GM12878 (cell line): ENCODE data around the gene RNF223. TPM values are rescaled to one million over a fixed set of nuclear protein-coding genes. Genes with fewer than 3 reads are reported as not detected.

Source experiments
- CEBPB ChIP-seq, 2 experiments: fragments of 150-350 bp in 1 of 2; IDR thresholded peaks; 2 replicates each; pipeline ENCODE4 v1.6.1; 2012 to 2014; ENCODE audit warnings: low read depth in 2 of 2, low read length in 2 of 2, borderline replicate concordance in 1 of 2, inconsistent platforms in 1 of 2
- FOS ChIP-seq: IDR thresholded peaks from 3 replicates; pipeline ENCODE4 v1.6.1; 2011; ENCODE audit warnings: borderline replicate concordance; ENCODE audit not compliant: insufficient read length; ENCODE audit errors: extremely low read depth
- NBN ChIP-seq: fragments of 450-650 bp; IDR thresholded peaks from 2 replicates; pipeline ENCODE4 v1.6.1; 2016
- TARDBP ChIP-seq: IDR thresholded peaks from 2 replicates; pipeline ENCODE4 v1.6.1; 2016; ENCODE audit warnings: borderline replicate concordance
- ZSCAN29 ChIP-seq: fragments of 450-650 bp; IDR thresholded peaks from 2 replicates; pipeline ENCODE4 v1.6.1; 2017; ENCODE audit warnings: mild to moderate bottlenecking, moderate library complexity
- polyA plus RNA-seq, 11 experiments: library from polyadenylated mRNA; depleted of rRNA in 4 of 11; unstranded in 6 of 11; stranded (reverse) in 5 of 11; fragments of >200 nt; fragmentation: Nextera tagmentation in 4 of 11; fragmentation: Illumina TruSeq in 1 of 11; extraction: Ambion mirVana in 4 of 11; extraction: Trizol in 1 of 11; gene quantifications; 1 replicate in 1 of 11; 2 replicates in 10 of 11; pipeline versions ENCODE4 v1.2.1 to v1.2.3, GENCODE V29; 2011 to 2016; ENCODE audit warnings: inconsistent platforms in 2 of 11, missing spikeins in 2 of 11, low read depth in 1 of 11
- total RNA-seq, 4 experiments: library from RNA; depleted of rRNA in 3 of 4; stranded (reverse); fragments of >200 nt in 3 of 4; fragmentation: Illumina TruSeq in 1 of 4; extraction: Trizol in 1 of 4; gene quantifications; 2 replicates each; pipeline versions ENCODE4 v1.2.1 to v1.2.3, GENCODE V29; 2013 to 2021
- TF ChIP-seq, protein P1 (sequence below), 3 experiments: IDR thresholded peaks in 2 of 3; conservative IDR thresholded peaks in 1 of 3; 2 replicates each; pipeline ENCODE4 v1.5.1; 2011; ENCODE audit warnings: low read depth in 3 of 3, low read length in 3 of 3, mild to moderate bottlenecking in 3 of 3, control low read depth in 2 of 3, moderate library complexity in 2 of 3, inconsistent platforms in 1 of 3, mixed read lengths in 1 of 3; ENCODE audit not compliant: control insufficient read depth in 2 of 3, insufficient read depth in 1 of 3; ENCODE audit errors: extremely low read depth in 1 of 3
- TF ChIP-seq, protein P2 (sequence below): IDR thresholded peaks from 2 replicates; pipeline ENCODE4 v1.6.1; 2012; ENCODE audit warnings: mild to moderate bottlenecking, low read depth, low read length
- TF ChIP-seq, protein P3 (sequence below): fragments of 450-650 bp; formaldehyde crosslinking; IDR thresholded peaks from 2 replicates; pipeline ENCODE4 v1.4.0; 2022; ENCODE audit warnings: mild to moderate bottlenecking, moderate library complexity
- TF ChIP-seq, protein P4 (sequence below): fragments of 450-650 bp; IDR thresholded peaks from 2 replicates; pipeline ENCODE4 v1.6.1; 2018; ENCODE audit warnings: borderline replicate concordance, mild to moderate bottlenecking; ENCODE audit not compliant: partially characterized antibody
- TF ChIP-seq, protein P5 (sequence below): fragments of 450-650 bp; IDR thresholded peaks from 2 replicates; pipeline ENCODE4 v1.6.1; 2017; ENCODE audit warnings: borderline replicate concordance

RNF223 gene
- total and polyA plus RNA-seq, 10 of the 15 experiments (the other 5 are each of a cell fraction or from before 2014, with no cell fraction given) = 0.06 TPM; not detected in 9

DNA sequence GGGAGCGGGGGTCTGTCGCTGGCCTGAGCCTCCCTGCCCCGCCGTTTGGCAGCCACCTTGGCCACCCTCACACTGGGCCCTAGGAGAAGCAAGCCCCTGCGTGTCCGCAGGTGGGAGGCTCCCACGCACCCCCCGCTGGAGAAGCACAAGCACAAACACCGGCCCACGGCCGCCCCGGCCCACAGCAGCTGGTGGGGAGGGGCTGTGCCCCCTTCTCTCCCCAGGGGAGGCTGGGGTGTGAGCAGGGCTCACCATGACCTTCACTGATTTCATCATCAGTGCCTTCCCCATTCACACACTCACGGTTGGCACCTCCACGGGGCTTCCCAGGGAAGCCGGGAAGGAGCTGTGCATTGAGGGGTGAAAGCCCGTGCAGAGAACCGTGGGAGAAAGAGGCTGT is 46.3 kb downstream of the RNF223 start (continued):
- TF ChIP-seq, protein P1, sequence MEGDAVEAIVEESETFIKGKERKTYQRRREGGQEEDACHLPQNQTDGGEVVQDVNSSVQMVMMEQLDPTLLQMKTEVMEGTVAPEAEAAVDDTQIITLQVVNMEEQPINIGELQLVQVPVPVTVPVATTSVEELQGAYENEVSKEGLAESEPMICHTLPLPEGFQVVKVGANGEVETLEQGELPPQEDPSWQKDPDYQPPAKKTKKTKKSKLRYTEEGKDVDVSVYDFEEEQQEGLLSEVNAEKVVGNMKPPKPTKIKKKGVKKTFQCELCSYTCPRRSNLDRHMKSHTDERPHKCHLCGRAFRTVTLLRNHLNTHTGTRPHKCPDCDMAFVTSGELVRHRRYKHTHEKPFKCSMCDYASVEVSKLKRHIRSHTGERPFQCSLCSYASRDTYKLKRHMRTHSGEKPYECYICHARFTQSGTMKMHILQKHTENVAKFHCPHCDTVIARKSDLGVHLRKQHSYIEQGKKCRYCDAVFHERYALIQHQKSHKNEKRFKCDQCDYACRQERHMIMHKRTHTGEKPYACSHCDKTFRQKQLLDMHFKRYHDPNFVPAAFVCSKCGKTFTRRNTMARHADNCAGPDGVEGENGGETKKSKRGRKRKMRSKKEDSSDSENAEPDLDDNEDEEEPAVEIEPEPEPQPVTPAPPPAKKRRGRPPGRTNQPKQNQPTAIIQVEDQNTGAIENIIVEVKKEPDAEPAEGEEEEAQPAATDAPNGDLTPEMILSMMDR (IDR thresholded peaks at IDR 0.05 in 2 of 3, conservative IDR thresholded peaks at IDR 0.05 in 1 of 3; ENCODE audit: control insufficient read depth in 2 of 3, extremely low read depth in 1 of 3, insufficient read depth in 1 of 3, low read depth in 3 of 3, low read length in 3 of 3) = no peak
- no peak for TF ChIP-seq CEBPB (IDR thresholded peaks at IDR 0.05; ENCODE audit: borderline replicate concordance in 1 of 2, low read depth in 2 of 2, low read length in 2 of 2)
- no peak for TF ChIP-seq NBN
- no peak for TF ChIP-seq TARDBP
- TF ChIP-seq FOS = no peak
- TF ChIP-seq ZSCAN29 = no peak
- TF ChIP-seq, protein P2, sequence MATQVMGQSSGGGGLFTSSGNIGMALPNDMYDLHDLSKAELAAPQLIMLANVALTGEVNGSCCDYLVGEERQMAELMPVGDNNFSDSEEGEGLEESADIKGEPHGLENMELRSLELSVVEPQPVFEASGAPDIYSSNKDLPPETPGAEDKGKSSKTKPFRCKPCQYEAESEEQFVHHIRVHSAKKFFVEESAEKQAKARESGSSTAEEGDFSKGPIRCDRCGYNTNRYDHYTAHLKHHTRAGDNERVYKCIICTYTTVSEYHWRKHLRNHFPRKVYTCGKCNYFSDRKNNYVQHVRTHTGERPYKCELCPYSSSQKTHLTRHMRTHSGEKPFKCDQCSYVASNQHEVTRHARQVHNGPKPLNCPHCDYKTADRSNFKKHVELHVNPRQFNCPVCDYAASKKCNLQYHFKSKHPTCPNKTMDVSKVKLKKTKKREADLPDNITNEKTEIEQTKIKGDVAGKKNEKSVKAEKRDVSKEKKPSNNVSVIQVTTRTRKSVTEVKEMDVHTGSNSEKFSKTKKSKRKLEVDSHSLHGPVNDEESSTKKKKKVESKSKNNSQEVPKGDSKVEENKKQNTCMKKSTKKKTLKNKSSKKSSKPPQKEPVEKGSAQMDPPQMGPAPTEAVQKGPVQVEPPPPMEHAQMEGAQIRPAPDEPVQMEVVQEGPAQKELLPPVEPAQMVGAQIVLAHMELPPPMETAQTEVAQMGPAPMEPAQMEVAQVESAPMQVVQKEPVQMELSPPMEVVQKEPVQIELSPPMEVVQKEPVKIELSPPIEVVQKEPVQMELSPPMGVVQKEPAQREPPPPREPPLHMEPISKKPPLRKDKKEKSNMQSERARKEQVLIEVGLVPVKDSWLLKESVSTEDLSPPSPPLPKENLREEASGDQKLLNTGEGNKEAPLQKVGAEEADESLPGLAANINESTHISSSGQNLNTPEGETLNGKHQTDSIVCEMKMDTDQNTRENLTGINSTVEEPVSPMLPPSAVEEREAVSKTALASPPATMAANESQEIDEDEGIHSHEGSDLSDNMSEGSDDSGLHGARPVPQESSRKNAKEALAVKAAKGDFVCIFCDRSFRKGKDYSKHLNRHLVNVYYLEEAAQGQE = no peak
- TF ChIP-seq, protein P3, sequence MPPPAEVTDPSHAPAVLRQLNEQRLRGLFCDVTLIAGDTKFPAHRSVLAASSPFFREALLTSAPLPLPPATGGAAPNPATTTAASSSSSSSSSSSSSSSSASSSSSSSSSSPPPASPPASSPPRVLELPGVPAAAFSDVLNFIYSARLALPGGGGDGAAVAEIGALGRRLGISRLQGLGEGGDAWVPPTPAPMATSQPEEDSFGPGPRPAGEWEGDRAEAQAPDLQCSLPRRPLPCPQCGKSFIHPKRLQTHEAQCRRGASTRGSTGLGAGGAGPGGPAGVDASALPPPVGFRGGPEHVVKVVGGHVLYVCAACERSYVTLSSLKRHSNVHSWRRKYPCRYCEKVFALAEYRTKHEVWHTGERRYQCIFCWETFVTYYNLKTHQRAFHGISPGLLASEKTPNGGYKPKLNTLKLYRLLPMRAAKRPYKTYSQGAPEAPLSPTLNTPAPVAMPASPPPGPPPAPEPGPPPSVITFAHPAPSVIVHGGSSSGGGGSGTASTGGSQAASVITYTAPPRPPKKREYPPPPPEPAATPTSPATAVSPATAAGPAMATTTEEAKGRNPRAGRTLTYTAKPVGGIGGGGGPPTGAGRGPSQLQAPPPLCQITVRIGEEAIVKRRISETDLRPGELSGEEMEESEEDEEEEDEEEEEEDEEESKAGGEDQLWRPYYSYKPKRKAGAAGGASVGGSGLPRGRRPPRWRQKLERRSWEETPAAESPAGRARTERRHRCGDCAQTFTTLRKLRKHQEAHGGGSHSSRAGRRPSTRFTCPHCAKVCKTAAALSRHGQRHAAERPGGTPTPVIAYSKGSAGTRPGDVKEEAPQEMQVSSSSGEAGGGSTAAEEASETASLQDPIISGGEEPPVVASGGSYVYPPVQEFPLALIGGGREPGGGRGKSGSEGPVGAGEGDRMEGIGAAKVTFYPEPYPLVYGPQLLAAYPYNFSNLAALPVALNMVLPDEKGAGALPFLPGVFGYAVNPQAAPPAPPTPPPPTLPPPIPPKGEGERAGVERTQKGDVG (CRISPR knock-in tag) = no peak
- TF ChIP-seq, protein P4, sequence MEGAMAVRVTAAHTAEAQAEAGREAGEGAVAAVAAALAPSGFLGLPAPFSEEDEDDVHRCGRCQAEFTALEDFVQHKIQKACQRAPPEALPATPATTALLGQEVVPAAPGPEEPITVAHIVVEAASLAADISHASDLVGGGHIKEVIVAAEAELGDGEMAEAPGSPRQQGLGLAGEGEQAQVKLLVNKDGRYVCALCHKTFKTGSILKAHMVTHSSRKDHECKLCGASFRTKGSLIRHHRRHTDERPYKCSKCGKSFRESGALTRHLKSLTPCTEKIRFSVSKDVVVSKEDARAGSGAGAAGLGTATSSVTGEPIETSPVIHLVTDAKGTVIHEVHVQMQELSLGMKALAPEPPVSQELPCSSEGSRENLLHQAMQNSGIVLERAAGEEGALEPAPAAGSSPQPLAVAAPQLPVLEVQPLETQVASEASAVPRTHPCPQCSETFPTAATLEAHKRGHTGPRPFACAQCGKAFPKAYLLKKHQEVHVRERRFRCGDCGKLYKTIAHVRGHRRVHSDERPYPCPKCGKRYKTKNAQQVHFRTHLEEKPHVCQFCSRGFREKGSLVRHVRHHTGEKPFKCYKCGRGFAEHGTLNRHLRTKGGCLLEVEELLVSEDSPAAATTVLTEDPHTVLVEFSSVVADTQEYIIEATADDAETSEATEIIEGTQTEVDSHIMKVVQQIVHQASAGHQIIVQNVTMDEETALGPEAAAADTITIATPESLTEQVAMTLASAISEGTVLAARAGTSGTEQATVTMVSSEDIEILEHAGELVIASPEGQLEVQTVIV = no peak
- TF ChIP-seq, protein P5, sequence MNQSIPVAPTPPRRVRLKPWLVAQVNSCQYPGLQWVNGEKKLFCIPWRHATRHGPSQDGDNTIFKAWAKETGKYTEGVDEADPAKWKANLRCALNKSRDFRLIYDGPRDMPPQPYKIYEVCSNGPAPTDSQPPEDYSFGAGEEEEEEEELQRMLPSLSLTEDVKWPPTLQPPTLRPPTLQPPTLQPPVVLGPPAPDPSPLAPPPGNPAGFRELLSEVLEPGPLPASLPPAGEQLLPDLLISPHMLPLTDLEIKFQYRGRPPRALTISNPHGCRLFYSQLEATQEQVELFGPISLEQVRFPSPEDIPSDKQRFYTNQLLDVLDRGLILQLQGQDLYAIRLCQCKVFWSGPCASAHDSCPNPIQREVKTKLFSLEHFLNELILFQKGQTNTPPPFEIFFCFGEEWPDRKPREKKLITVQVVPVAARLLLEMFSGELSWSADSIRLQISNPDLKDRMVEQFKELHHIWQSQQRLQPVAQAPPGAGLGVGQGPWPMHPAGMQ = no peak
- TF ChIP-seq, all 136 proteins: peak for 0
